RWPE2 (cell line): ENCODE results near the gene NDUFAF5.

ENCODE experiments used
- ATAC-seq: fragments of 200-7000 bp; cut with Tn5 transposase; 3 replicates; pipeline ENCODE4 v1.9.1; 2021; ENCODE audit warnings: low read depth
- DNase-seq: peaks from one replicate; pipeline ENCODE4 v3.0.0-alpha.2; 2020; ENCODE audit warnings: low spot score
- H3K27ac ChIP-seq: fragments of 450-650 bp; 2 replicates; pipeline ENCODE4 v1.5.1; 2017; ENCODE audit warnings: mild to moderate bottlenecking; ENCODE audit not compliant: poor library complexity, severe bottlenecking
- H3K27me3 ChIP-seq: fragments of 250-450 bp; sonication (Bioruptor Pico); 2 replicates; pipeline ENCODE4 v1.5.1; 2021; ENCODE audit warnings: mild to moderate bottlenecking, moderate library complexity; ENCODE audit not compliant: insufficient read depth, poor library complexity, severe bottlenecking
- H3K36me3 ChIP-seq: fragments of 250-450 bp; sonication (Bioruptor Pico); 2 replicates; pipeline ENCODE4 v1.5.1; 2020; ENCODE audit warnings: low read depth, mild to moderate bottlenecking, moderate library complexity
- H3K4me1 ChIP-seq: fragments of 250-450 bp; sonication (Bioruptor Pico); 2 replicates; pipeline ENCODE4 v1.5.1; 2021; ENCODE audit warnings: mild to moderate bottlenecking, moderate library complexity; ENCODE audit not compliant: insufficient read depth, poor library complexity, severe bottlenecking
- H3K4me3 ChIP-seq: fragments of 250-450 bp; sonication (Bioruptor Pico); 2 replicates; pipeline ENCODE4 v1.5.1; 2021; ENCODE audit warnings: mild to moderate bottlenecking, moderate library complexity; ENCODE audit not compliant: severe bottlenecking
- H3K9me3 ChIP-seq: fragments of 250-450 bp; sonication (Bioruptor Pico); 2 replicates; pipeline ENCODE4 v1.5.1; 2021; ENCODE audit warnings: mild to moderate bottlenecking, moderate library complexity; ENCODE audit not compliant: severe bottlenecking
- TF ChIP-seq, protein P1 (sequence below): fragments of 450-650 bp; IDR thresholded peaks from one replicate; pipeline ENCODE4 v1.5.1; 2017; ENCODE audit warnings: mild to moderate bottlenecking, moderate library complexity; ENCODE audit not compliant: poor library complexity, severe bottlenecking

Gene NDUFAF5

DNA sequence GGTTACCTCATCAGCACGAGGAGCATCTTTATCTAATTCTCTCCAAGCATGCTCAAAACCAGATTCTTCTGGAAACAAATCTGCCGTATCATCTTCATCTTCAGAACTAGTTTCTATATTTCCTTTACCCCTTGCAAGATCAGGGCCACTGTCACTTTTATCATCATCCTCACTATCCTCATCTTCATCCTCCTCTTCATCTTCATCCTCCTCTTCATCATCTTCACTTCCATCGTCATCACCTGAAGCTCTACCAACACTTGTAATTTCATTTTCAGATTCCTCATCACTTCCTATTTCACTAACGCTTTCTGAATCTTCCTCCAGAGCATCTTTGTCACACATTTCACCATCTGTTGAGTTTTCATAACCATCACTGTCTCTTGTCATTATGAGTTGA, 9.0 kb upstream of the NDUFAF5 start:
- H3K4me3 ChIP-seq: no peak overlapping the region
- H3K27me3 ChIP-seq: no peaks in the 10 kb centered on the region
- TF ChIP-seq, protein P1, sequence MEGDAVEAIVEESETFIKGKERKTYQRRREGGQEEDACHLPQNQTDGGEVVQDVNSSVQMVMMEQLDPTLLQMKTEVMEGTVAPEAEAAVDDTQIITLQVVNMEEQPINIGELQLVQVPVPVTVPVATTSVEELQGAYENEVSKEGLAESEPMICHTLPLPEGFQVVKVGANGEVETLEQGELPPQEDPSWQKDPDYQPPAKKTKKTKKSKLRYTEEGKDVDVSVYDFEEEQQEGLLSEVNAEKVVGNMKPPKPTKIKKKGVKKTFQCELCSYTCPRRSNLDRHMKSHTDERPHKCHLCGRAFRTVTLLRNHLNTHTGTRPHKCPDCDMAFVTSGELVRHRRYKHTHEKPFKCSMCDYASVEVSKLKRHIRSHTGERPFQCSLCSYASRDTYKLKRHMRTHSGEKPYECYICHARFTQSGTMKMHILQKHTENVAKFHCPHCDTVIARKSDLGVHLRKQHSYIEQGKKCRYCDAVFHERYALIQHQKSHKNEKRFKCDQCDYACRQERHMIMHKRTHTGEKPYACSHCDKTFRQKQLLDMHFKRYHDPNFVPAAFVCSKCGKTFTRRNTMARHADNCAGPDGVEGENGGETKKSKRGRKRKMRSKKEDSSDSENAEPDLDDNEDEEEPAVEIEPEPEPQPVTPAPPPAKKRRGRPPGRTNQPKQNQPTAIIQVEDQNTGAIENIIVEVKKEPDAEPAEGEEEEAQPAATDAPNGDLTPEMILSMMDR: no peak
- H3K4me1 ChIP-seq: no peaks in the 10 kb centered on the region
- peaks cover 95% of the 10 kb centered on the region for H3K36me3 ChIP-seq
- DNase-seq (no peak), ATAC-seq (no peak)
- H3K27ac ChIP-seq: no peak overlapping the region
- H3K9me3 ChIP-seq: no peaks in the 10 kb centered on the region

DNA sequence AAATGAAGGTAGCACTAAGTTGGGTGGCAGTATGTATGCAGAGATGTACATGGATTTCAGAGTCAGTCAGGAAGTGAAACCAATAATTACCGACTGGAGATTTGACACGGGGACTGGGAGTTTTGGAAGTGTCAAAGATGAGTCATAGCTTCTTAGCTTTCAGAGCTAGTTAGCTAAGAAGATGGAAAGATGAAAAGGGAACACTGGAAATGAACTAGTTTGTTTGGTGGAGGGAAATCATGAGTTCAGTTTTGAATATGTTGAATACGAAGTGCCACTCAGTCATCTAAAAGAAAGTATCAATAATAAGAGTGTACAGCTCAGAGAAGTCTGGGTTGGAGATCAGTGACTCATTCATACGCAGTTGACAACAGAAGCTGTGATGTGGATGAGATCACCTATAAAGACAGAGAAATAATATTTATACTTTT, 7.6 kb upstream of the NDUFAF5 start:
- Histone ChIP-seq H3K36me3 (peaks cover 95% of the 10 kb centered on the region), H3K9me3 (no peaks in the 10 kb centered on the region), H3K27ac (no peak overlapping the region), H3K27me3 (no peaks in the 10 kb centered on the region), H3K4me3 (no peak overlapping the region), H3K4me1 (no peaks in the 10 kb centered on the region)
- ATAC-seq: peak; percentile 44; the same call in 2 of the 3 replicates
- DNase-seq: no peak
- TF ChIP-seq, protein P1: no peak

DNA sequence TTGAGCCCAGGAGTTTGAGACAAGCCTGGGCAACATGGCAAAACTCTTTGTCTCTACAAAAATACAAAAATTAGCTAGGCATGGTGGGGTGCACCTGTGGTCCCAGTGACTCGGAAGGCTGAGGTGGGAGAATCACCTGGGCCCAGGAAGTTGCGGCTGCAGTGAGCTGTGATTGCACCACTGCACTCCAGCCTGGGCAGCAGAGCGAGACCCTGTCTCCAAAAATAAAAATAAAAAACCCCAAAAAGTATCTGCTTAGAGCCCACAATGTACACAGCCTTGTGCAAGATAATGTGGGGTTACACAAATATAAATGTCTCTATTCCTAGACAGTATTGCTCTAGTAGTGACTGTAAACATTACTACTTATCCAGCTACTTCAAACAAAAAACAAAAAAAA, 6.0 kb upstream of the NDUFAF5 start:
- peaks cover 7% of the 10 kb centered on the region for H3K4me1 ChIP-seq
- DNase-seq (no peak), ATAC-seq (no peak)
- H3K36me3 ChIP-seq: peaks cover 90% of the 10 kb centered on the region
- no peak overlapping the region for H3K4me3 ChIP-seq
- TF ChIP-seq, protein P1: no peak
- H3K27ac ChIP-seq: no peak overlapping the region
- H3K9me3 ChIP-seq: no peaks in the 10 kb centered on the region
- H3K27me3 ChIP-seq: no peaks in the 10 kb centered on the region

DNA sequence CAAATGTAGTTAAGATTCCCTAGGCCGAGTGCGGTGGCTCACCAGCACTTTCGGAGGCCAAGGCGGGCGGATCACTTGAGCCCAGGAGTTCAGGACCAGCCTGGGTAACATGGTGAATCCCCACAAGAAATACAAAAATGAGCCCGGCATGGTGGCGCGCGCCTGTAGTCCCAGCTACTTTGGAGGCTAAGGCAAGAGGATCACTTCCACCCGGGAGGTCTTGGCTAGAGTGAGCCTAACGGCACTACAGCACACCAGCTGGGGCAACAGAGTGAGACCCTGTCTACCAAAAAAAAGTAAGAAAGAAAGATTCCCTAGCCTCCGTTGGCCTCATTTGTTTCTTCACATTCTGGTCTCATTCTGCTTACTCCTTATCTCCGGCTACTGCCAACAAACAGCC, 1.3 kb upstream of the NDUFAF5 start:
- H3K9me3 ChIP-seq: no peaks in the 10 kb centered on the region
- ATAC-seq (no peak), DNase-seq (no peak)
- TF ChIP-seq, protein P1: no peak
- peaks cover 67% of the 10 kb centered on the region for H3K36me3 ChIP-seq
- H3K4me3 ChIP-seq: peak overlapping the region; percentile 65
- no peak overlapping the region for H3K27ac ChIP-seq
- H3K4me1 ChIP-seq: peaks cover 22% of the 10 kb centered on the region
- H3K27me3 ChIP-seq: no peaks in the 10 kb centered on the region

DNA sequence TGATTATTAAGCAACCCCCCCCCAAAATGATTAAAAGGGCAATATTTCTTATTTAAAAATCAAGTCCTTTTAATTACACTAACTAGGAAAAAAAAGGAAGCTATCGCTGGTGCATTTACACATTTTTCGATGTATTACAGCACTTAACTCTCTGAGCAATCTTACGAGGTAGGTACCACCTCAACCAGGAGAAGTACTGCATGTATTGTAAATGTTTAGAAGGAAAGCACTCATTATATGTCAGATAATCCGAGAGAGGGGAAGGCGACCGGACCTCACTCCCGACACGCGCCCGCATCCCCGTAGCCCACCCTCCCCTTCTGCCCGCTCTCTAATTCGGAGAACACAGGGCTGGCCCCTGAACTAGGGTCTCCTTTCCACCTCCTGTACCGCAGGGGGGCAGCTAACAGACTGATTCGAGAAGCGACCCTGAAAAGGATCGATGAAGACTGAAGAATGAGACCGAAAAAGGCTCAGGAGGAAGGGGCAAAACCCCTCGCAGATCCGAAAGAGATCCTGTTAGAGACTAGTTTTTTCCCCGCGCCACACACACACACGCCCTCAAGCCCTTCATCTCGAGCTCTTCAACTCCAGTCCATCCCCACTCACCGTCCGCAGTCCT, 446 bp upstream of the NDUFAF5 start:
- peaks cover 71% of the 10 kb centered on the region for H3K36me3 ChIP-seq
- TF ChIP-seq, protein P1: no peak
- DNase-seq (no peak), ATAC-seq (peak; percentile 8)
- no peaks in the 10 kb centered on the region for H3K27me3 ChIP-seq
- H3K27ac ChIP-seq: peak overlapping the region; percentile 50
- H3K4me1 ChIP-seq: peaks cover 22% of the 10 kb centered on the region
- H3K9me3 ChIP-seq: no peaks in the 10 kb centered on the region
- H3K4me3 ChIP-seq: peak overlapping the region; percentile 65
